Measurements from ENCODE around the gene NUDT17. TPM values are rescaled to one million over a fixed set of nuclear protein-coding genes. Genes with fewer than 3 reads are reported as not detected.
"Not testable (repeated sequence)": the region's sequence is repeated elsewhere in the genome, so short reads cannot be mapped to it uniquely, and the experiment has no call there.

Gene NUDT17
- total RNA-seq, 1 experiment from 2014 or later: 4.0 TPM

DNA sequence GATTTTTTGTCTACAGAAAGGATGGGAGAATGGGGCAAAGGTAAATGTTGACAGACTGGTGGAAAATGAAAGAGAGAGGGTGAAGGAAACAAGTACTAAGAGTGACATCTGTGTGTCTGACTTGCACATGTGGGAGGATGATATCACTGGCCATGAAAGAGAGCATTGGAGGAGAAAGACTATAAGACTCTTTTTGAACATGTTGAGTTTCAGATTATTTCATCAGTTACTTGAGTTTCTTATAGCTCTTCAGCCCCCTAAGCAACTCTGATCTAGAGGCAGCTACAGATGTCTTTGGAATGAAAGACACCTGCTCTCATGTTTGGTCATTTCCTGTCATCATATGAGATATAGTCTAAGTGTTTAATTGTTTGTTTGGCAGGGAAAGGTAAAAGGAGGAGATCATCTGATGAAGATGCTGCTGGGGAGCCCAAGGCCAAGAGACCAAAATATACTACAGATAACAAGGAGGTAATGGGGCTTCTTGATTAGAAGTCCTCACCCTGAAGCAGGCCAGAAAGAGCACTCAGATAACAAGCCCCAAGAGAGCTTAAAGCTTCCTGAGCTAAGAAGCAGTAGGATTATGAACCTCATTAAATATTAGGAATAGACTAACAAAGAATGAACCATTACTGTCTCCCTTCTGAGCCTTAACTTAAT is 16.9 kb upstream of the NUDT17 start:
- no peak overlapping the region for H2BK5ac ChIP-seq (ENCODE audit: insufficient read length, low read length)
- no peak overlapping the region for H2BK15ac ChIP-seq (ENCODE audit: low read depth, low read length)
- no peak overlapping the region for H3T11ph ChIP-seq (ENCODE audit: low read length)
- no peak overlapping the region for H2BK20ac ChIP-seq (ENCODE audit: low read depth, low read length, poor library complexity, severe bottlenecking)
- peaks cover 3% of the 10 kb centered on the region for H3K79me1 ChIP-seq (ENCODE audit: insufficient read depth, low read depth, low read length, poor library complexity, severe bottlenecking)
- H4K8ac ChIP-seq (replicated peaks; ENCODE audit: insufficient read length, low read depth, low read length): no peak overlapping the region
- no peak overlapping the region for H2AFZ ChIP-seq (ENCODE audit: low read length)
- H3K4me1 ChIP-seq (ENCODE audit: insufficient read depth, low read length): no peaks in the 10 kb centered on the region
- no peak overlapping the region for H4K5ac ChIP-seq (ENCODE audit: insufficient read length, low read depth, low read length)
- H3K56ac ChIP-seq (ENCODE audit: insufficient read length, low read depth, low read length): no peak overlapping the region
- H4K91ac ChIP-seq (ENCODE audit: insufficient read length, low read depth, low read length): no peak overlapping the region
- no peak overlapping the region for H2AK5ac ChIP-seq (ENCODE audit: insufficient read length, low read length)
- H3K27me3 Mint-ChIP-seq (ENCODE audit: low read depth): no peaks in the 10 kb centered on the region; the same call in 1 of the 2 replicates
- no peak overlapping the region for H3K4ac ChIP-seq (ENCODE audit: low read depth, low read length)
- H3K23ac ChIP-seq (ENCODE audit: insufficient read length, low read depth, low read length): no peak overlapping the region
- peaks cover 7% of the 10 kb centered on the region in 2 experiments; a peak in 2 of 4 replicates for H3K4me1 Mint-ChIP-seq
- H3K4me2 ChIP-seq (ENCODE audit: insufficient read depth, insufficient read length, low read length): no peak overlapping the region
- no peak overlapping the region for H3K18ac ChIP-seq (ENCODE audit: insufficient read length, low read depth, low read length)
- H2BK120ac ChIP-seq (ENCODE audit: low read depth, low read length, poor library complexity, severe bottlenecking): no peak overlapping the region
- peaks cover 7% of the 10 kb centered on the region for H3K23me2 ChIP-seq (ENCODE audit: insufficient read length, low read depth, low read length, poor library complexity, severe bottlenecking)
- H3K27ac ChIP-seq (ENCODE audit: insufficient read length, low read depth, low read length): no peak overlapping the region
- peaks cover 38 to 73% (median 71%) of the 10 kb centered on the region in 3 experiments for H3K36me3 Mint-ChIP-seq (ENCODE audit: insufficient read depth in 1 of 3, low read depth in 3 of 3)
- no peaks in the 10 kb centered on the region for H3K9me3 ChIP-seq (ENCODE audit: control insufficient read depth, low read depth, low read length)
- H3K14ac ChIP-seq (ENCODE audit: insufficient read depth, low read length): no peak overlapping the region
- no peaks in the 10 kb centered on the region for H3K27me3 ChIP-seq (ENCODE audit: insufficient read depth, low read length)
- TF ChIP-seq, protein P1, sequence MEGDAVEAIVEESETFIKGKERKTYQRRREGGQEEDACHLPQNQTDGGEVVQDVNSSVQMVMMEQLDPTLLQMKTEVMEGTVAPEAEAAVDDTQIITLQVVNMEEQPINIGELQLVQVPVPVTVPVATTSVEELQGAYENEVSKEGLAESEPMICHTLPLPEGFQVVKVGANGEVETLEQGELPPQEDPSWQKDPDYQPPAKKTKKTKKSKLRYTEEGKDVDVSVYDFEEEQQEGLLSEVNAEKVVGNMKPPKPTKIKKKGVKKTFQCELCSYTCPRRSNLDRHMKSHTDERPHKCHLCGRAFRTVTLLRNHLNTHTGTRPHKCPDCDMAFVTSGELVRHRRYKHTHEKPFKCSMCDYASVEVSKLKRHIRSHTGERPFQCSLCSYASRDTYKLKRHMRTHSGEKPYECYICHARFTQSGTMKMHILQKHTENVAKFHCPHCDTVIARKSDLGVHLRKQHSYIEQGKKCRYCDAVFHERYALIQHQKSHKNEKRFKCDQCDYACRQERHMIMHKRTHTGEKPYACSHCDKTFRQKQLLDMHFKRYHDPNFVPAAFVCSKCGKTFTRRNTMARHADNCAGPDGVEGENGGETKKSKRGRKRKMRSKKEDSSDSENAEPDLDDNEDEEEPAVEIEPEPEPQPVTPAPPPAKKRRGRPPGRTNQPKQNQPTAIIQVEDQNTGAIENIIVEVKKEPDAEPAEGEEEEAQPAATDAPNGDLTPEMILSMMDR (conservative IDR thresholded peaks at IDR 0.05): no peak
- H3K9ac ChIP-seq (ENCODE audit: extremely low read depth, insufficient read length, low read length): no peak overlapping the region
- no peak overlapping the region; a peak in 1 of 7 replicates for H3K27ac Mint-ChIP-seq
- no peak overlapping the region for H2BK12ac ChIP-seq (ENCODE audit: insufficient read length, low read depth, low read length)
- no peaks in the 10 kb centered on the region for H4K20me1 ChIP-seq (ENCODE audit: control insufficient read depth, insufficient read depth, insufficient read length)
- no peak for DNase-seq
- no peaks in the 10 kb centered on the region; a peak in 1 of 5 replicates for H3K9me3 Mint-ChIP-seq
- H3K4me3 Mint-ChIP-seq: no peak overlapping the region
- peaks cover 3% of the 10 kb centered on the region; the same call in 1 of the 2 replicates for H3K79me2 ChIP-seq (ENCODE audit: insufficient read depth, low read length)

DNA sequence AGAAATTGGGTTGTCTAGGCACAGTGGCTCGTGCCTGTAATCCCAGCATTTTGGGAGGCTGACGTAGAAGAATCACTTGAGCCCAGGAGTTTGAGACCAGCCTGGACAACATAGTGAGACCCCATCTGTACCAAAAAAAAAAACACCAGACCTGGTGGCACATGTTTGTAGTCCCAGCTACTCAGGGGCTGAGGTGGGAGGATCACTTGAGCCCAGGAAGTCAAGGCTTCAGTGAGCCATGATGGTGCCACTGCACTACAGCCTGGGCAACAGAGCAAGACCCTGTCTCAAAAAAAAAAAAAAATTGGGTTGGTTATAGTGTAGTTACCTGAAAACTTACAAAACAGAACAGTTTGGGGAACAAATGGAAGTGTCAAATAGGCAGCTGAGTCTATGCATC is 14.6 kb upstream of the NUDT17 start:
- not testable (repeated sequence) for H3K4me1 ChIP-seq (ENCODE audit: insufficient read depth, low read length); H2BK120ac ChIP-seq (ENCODE audit: low read depth, low read length, poor library complexity, severe bottlenecking); H3K9me3 ChIP-seq (ENCODE audit: control insufficient read depth, low read depth, low read length); H2BK12ac ChIP-seq (ENCODE audit: insufficient read length, low read depth, low read length); H3K4me2 ChIP-seq (ENCODE audit: insufficient read depth, insufficient read length, low read length); H3K27me3 Mint-ChIP-seq (ENCODE audit: low read depth); H2AFZ ChIP-seq (ENCODE audit: low read length); H3K23me2 ChIP-seq (ENCODE audit: insufficient read length, low read depth, low read length, poor library complexity, severe bottlenecking); H3K27ac Mint-ChIP-seq; H4K91ac ChIP-seq (ENCODE audit: insufficient read length, low read depth, low read length); H2BK20ac ChIP-seq (ENCODE audit: low read depth, low read length, poor library complexity, severe bottlenecking); H4K8ac ChIP-seq (replicated peaks; ENCODE audit: insufficient read length, low read depth, low read length); H2BK5ac ChIP-seq (ENCODE audit: insufficient read length, low read length); H2BK15ac ChIP-seq (ENCODE audit: low read depth, low read length); H3K56ac ChIP-seq (ENCODE audit: insufficient read length, low read depth, low read length); H4K5ac ChIP-seq (ENCODE audit: insufficient read length, low read depth, low read length); H3T11ph ChIP-seq (ENCODE audit: low read length); H3K4me1 Mint-ChIP-seq; H4K20me1 ChIP-seq (ENCODE audit: control insufficient read depth, insufficient read depth, insufficient read length); H3K4ac ChIP-seq (ENCODE audit: low read depth, low read length); H3K27ac ChIP-seq (ENCODE audit: insufficient read length, low read depth, low read length); H3K14ac ChIP-seq (ENCODE audit: insufficient read depth, low read length); H3K23ac ChIP-seq (ENCODE audit: insufficient read length, low read depth, low read length); H3K4me3 Mint-ChIP-seq; H3K79me1 ChIP-seq (ENCODE audit: insufficient read depth, low read depth, low read length, poor library complexity, severe bottlenecking); H3K18ac ChIP-seq (ENCODE audit: insufficient read length, low read depth, low read length); H2AK5ac ChIP-seq (ENCODE audit: insufficient read length, low read length); DNase-seq; H3K27me3 ChIP-seq (ENCODE audit: insufficient read depth, low read length); H3K9ac ChIP-seq (ENCODE audit: extremely low read depth, insufficient read length, low read length); H3K9me3 Mint-ChIP-seq; H3K79me2 ChIP-seq (ENCODE audit: insufficient read depth, low read length)
- no CpG with 5 or more reads among the region's 2 CpGs for WGBS (ENCODE audit: extremely low coverage, insufficient read length, low lambda C conversion rate)
- peaks cover 43 to 88% (median 73%) of the 10 kb centered on the region in 3 experiments; a peak in 6 of 7 replicates for H3K36me3 Mint-ChIP-seq (ENCODE audit: insufficient read depth in 1 of 3, low read depth in 3 of 3)
